ENCODE results near the gene TNS2. TPM values are rescaled to one million over a fixed set of nuclear protein-coding genes. Genes with fewer than 3 reads are reported as not detected.
A peak's percentile ranks its signal among the peaks of the same experiment; 100 is the strongest.

Gene TNS2
- total and polyA plus RNA-seq, 2 of the 13 experiments (the other 11 are each of a cell fraction or from before 2014, with no cell fraction given): 8.9 to 20.4 TPM

DNA sequence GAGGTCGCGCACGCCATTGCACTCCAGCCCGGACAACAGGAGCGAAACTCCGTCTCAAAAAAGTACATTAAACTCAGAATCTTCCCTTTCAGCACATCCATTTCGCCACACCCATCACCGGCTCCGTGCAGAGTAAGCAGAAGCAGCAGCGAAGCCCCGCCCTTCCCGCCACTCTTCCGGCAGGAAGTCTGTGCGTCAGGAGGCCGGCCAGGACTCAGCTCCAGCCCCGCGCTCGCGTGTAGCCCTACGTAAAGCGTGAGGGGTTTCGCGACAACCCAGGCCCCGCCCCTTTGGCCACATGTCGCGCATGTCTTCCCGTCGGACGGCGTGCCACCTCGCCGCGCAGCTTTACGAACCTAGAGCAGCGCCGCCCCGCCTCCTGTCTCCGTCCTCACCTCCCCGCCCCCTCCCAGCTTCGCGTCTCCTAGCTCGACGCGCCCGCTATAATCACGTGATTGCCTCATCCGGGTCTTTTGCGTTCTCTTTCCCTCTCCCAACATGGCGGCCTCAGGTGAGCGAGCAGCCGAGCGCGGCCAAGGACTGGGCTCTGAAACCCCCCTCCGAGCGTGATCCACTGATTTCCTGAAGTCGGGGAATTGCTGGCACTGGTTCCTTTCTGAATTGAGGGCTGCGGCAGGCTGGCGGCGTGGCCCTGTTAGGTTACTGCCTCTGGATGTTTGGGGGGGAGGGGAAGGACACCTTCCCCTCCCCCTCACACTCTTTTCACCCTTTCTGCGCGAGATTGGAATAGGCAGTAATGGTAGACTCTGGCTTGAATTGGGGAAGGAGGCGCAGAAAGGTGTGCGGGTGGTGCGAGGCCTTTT lies 43.7 kb upstream of the TNS2 start, which contains the start of gene EIF4B (continued):
- peak; percentile 91 for TF ChIP-seq BHLHE40 (IDR thresholded peaks at IDR 0.05; ENCODE audit: low read length)
- TF ChIP-seq, protein P1, sequence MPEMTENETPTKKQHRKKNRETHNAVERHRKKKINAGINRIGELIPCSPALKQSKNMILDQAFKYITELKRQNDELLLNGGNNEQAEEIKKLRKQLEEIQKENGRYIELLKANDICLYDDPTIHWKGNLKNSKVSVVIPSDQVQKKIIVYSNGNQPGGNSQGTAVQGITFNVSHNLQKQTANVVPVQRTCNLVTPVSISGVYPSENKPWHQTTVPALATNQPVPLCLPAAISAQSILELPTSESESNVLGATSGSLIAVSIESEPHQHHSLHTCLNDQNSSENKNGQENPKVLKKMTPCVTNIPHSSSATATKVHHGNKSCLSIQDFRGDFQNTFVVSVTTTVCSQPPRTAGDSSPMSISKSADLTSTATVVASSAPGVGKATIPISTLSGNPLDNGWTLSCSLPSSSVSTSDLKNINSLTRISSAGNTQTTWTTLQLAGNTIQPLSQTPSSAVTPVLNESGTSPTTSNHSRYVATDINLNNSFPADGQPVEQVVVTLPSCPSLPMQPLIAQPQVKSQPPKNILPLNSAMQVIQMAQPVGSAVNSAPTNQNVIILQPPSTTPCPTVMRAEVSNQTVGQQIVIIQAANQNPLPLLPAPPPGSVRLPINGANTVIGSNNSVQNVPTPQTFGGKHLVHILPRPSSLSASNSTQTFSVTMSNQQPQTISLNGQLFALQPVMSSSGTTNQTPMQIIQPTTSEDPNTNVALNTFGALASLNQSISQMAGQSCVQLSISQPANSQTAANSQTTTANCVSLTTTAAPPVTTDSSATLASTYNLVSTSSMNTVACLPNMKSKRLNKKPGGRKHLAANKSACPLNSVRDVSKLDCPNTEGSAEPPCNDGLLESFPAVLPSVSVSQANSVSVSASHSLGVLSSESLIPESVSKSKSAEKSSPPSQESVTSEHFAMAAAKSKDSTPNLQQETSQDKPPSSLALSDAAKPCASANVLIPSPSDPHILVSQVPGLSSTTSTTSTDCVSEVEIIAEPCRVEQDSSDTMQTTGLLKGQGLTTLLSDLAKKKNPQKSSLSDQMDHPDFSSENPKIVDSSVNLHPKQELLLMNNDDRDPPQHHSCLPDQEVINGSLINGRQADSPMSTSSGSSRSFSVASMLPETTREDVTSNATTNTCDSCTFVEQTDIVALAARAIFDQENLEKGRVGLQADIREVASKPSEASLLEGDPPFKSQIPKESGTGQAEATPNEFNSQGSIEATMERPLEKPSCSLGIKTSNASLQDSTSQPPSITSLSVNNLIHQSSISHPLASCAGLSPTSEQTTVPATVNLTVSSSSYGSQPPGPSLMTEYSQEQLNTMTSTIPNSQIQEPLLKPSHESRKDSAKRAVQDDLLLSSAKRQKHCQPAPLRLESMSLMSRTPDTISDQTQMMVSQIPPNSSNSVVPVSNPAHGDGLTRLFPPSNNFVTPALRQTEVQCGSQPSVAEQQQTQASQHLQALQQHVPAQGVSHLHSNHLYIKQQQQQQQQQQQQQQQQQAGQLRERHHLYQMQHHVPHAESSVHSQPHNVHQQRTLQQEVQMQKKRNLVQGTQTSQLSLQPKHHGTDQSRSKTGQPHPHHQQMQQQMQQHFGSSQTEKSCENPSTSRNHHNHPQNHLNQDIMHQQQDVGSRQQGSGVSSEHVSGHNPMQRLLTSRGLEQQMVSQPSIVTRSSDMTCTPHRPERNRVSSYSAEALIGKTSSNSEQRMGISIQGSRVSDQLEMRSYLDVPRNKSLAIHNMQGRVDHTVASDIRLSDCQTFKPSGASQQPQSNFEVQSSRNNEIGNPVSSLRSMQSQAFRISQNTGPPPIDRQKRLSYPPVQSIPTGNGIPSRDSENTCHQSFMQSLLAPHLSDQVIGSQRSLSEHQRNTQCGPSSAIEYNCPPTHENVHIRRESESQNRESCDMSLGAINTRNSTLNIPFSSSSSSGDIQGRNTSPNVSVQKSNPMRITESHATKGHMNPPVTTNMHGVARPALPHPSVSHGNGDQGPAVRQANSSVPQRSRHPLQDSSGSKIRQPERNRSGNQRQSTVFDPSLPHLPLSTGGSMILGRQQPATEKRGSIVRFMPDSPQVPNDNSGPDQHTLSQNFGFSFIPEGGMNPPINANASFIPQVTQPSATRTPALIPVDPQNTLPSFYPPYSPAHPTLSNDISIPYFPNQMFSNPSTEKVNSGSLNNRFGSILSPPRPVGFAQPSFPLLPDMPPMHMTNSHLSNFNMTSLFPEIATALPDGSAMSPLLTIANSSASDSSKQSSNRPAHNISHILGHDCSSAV (CRISPR knock-in tag; IDR thresholded peaks at IDR 0.05; ENCODE audit: borderline replicate concordance): no peak
- TF ChIP-seq IKZF1 (IDR thresholded peaks at IDR 0.05): no peak
- TF ChIP-seq, protein P2, sequence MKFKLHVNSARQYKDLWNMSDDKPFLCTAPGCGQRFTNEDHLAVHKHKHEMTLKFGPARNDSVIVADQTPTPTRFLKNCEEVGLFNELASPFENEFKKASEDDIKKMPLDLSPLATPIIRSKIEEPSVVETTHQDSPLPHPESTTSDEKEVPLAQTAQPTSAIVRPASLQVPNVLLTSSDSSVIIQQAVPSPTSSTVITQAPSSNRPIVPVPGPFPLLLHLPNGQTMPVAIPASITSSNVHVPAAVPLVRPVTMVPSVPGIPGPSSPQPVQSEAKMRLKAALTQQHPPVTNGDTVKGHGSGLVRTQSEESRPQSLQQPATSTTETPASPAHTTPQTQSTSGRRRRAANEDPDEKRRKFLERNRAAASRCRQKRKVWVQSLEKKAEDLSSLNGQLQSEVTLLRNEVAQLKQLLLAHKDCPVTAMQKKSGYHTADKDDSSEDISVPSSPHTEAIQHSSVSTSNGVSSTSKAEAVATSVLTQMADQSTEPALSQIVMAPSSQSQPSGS (CRISPR knock-in tag; IDR thresholded peaks at IDR 0.05): peak; percentile 78
- no peak for TF ChIP-seq CBX1 (IDR thresholded peaks at IDR 0.05; ENCODE audit: low read depth)
- no peak for TF ChIP-seq ZNF749 (CRISPR knock-in tag; IDR thresholded peaks at IDR 0.05; ENCODE audit: borderline replicate concordance)
- TF ChIP-seq ZNF605 (CRISPR knock-in tag; IDR thresholded peaks at IDR 0.05): peak; percentile 84
- no peak for TF ChIP-seq SRF (IDR thresholded peaks at IDR 0.05; ENCODE audit: low read depth, low read length)
- no peak for TF ChIP-seq ZNF143 (CRISPR knock-in tag; IDR thresholded peaks at IDR 0.05)
- no peak for TF ChIP-seq NFE2L2 (IDR thresholded peaks at IDR 0.05; ENCODE audit: low read length)
- TF ChIP-seq, protein P3, sequence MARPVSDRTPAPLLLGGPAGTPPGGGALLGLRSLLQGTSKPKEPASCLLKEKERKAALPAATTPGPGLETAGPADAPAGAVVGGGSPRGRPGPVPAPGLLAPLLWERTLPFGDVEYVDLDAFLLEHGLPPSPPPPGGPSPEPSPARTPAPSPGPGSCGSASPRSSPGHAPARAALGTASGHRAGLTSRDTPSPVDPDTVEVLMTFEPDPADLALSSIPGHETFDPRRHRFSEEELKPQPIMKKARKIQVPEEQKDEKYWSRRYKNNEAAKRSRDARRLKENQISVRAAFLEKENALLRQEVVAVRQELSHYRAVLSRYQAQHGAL (CRISPR knock-in tag; IDR thresholded peaks at IDR 0.05; ENCODE audit: not compliant biosample characterization): no peak
- no peak for TF ChIP-seq HMGA1 (CRISPR knock-in tag; conservative IDR thresholded peaks at IDR 0.05)
- TF ChIP-seq TEAD2 (CRISPR knock-in tag; IDR thresholded peaks at IDR 0.05): no peak
- peak; percentile 72; the same call in 1 of the 2 replicates for TF ChIP-seq JUN (CRISPR knock-in tag; IDR thresholded peaks at IDR 0.05)
- TF ChIP-seq BCL6 (CRISPR knock-in tag; IDR thresholded peaks at IDR 0.05): peak; percentile 17; the same call in 1 of the 2 replicates
- TF ChIP-seq MIER2 (CRISPR knock-in tag; IDR thresholded peaks at IDR 0.05): no peak
- TF ChIP-seq, protein P4, sequence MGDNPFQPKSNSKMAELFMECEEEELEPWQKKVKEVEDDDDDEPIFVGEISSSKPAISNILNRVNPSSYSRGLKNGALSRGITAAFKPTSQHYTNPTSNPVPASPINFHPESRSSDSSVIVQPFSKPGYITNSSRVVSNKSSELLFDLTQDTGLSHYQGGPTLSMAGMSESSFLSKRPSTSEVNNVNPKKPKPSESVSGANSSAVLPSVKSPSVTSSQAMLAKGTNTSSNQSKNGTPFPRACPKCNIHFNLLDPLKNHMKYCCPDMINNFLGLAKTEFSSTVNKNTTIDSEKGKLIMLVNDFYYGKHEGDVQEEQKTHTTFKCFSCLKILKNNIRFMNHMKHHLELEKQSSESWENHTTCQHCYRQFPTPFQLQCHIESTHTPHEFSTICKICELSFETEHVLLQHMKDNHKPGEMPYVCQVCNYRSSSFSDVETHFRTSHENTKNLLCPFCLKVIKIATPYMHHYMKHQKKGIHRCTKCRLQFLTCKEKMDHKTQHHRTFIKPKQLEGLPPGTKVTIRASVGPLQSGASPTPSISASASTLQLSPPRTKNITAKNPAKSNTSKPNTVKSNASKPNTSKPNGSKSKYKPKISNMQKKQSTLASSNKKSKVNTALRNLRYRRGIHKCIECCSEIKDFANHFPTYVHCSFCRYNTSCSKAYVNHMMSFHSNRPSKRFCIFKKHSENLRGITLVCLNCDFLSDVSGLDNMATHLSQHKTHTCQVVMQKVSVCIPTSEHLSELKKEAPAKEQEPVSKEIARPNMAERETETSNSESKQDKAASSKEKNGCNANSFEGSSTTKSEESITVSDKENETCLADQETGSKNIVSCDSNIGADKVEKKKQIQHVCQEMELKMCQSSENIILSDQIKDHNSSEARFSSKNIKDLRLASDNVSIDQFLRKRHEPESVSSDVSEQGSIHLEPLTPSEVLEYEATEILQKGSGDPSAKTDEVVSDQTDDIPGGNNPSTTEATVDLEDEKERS (CRISPR knock-in tag; IDR thresholded peaks at IDR 0.05): no peak

Measured in HepG2 (cell line).